MM.1S (cell line): Measurements from ENCODE around the gene R3HDM2.

ENCODE experiments used
- DNase-seq: peaks from one replicate; pipeline ENCODE4 v3.0.0-alpha.2; 2015
- H2AFZ ChIP-seq: fragments of 300-600 bp; sonication (generic); 2 replicates; pipeline ENCODE4 v1.6.0; 2016; ENCODE audit warnings: antibody characterized with exemption, low read length
- H3F3A ChIP-seq: fragments of 300-600 bp; sonication (generic); 2 replicates; pipeline ENCODE4 v1.6.1; 2016; ENCODE audit warnings: mild to moderate bottlenecking, antibody characterized with exemption, low read length, moderate library complexity, mixed read lengths; ENCODE audit not compliant: insufficient read depth
- H3K27ac ChIP-seq: fragments of 300-600 bp; sonication (generic); 2 replicates; pipeline ENCODE4 v1.5.1; 2016; ENCODE audit warnings: mild to moderate bottlenecking, low read length
- H3K27me3 ChIP-seq: fragments of 300-600 bp; sonication (generic); replicated peaks from 2 replicates; pipeline ENCODE4 v1.6.0; 2016; ENCODE audit warnings: low read length; ENCODE audit not compliant: insufficient read depth
- H3K36me3 ChIP-seq: fragments of 300-600 bp; sonication (generic); replicated peaks from 2 replicates; pipeline ENCODE4 v1.6.1; 2016; ENCODE audit warnings: mild to moderate bottlenecking, low read length, mixed read lengths; ENCODE audit not compliant: insufficient read depth
- H3K4me1 ChIP-seq: fragments of 300-600 bp; sonication (generic); 2 replicates; pipeline ENCODE4 v1.6.1; 2016; ENCODE audit warnings: low read length, mixed read lengths
- H3K4me2 ChIP-seq: fragments of 300-600 bp; sonication (generic); 2 replicates; pipeline ENCODE4 v1.6.0; 2016; ENCODE audit warnings: low read depth, low read length
- H3K4me3 ChIP-seq: fragments of 300-600 bp; sonication (generic); 2 replicates; pipeline ENCODE4 v1.5.1; 2016; ENCODE audit warnings: low read length, mixed read lengths
- H3K79me2 ChIP-seq: fragments of 300-600 bp; sonication (generic); 2 replicates; pipeline ENCODE4 v1.6.1; 2016; ENCODE audit warnings: mixed run types, low read length, mixed read lengths
- H3K9ac ChIP-seq: fragments of 300-600 bp; sonication (generic); 2 replicates; pipeline ENCODE4 v1.6.1; 2016; ENCODE audit warnings: low read length, mixed read lengths
- H3K9me2 ChIP-seq: fragments of 300-600 bp; sonication (generic); replicated peaks from 2 replicates; pipeline ENCODE4 v1.6.1; 2016; ENCODE audit warnings: mild to moderate bottlenecking, low read length, mixed read lengths; ENCODE audit not compliant: insufficient read depth
- H3K9me3 ChIP-seq: fragments of 300-600 bp; sonication (generic); replicated peaks from 2 replicates; pipeline ENCODE4 v1.6.1; 2016; ENCODE audit warnings: mild to moderate bottlenecking, low read length, mixed read lengths; ENCODE audit not compliant: insufficient read depth
- H4K20me1 ChIP-seq: fragments of 300-600 bp; sonication (generic); 2 replicates; pipeline ENCODE4 v1.6.1; 2016; ENCODE audit warnings: mild to moderate bottlenecking, low read length, moderate library complexity, mixed read lengths; ENCODE audit not compliant: insufficient read depth
- CTCF ChIP-seq: fragments of 300-600 bp; sonication (generic); IDR thresholded peaks from 2 replicates; pipeline ENCODE4 v1.5.1; 2016; ENCODE audit warnings: antibody characterized with exemption, low read length, mixed read lengths
- EZH2 ChIP-seq: fragments of 300-600 bp; sonication (generic); optimal IDR thresholded peaks from 2 replicates; pipeline ENCODE3; 2017; ENCODE audit warnings: low read depth, mild to moderate bottlenecking, antibody characterized with exemption, low read length, mixed read lengths
- EZH2phosphoT487 ChIP-seq: fragments of 300-600 bp; sonication (generic); IDR thresholded peaks from 2 replicates; pipeline ENCODE4 v1.6.1; 2018; ENCODE audit warnings: antibody characterized with exemption, low read length

R3HDM2 gene

GRCh38 chr12:57477710-57478681 is 47.2 kb upstream of the R3HDM2 start:
- 0 out of 2 replicates have a peak overlapping the region, but pooled peaks have one; percentile 19 for H2AFZ ChIP-seq
- no peaks in the 10 kb centered on the region for H3K9me2 ChIP-seq
- DNase-seq = no peak
- no peaks in the 10 kb centered on the region for H3K79me2 ChIP-seq
- H3K4me2 ChIP-seq = no peak overlapping the region
- no peaks in the 10 kb centered on the region for H3K36me3 ChIP-seq
- H3K4me1 ChIP-seq = peaks cover 8% of the 10 kb centered on the region; the same call in 1 of the 2 replicates
- H3K9me3 ChIP-seq = no peaks in the 10 kb centered on the region
- H3F3A ChIP-seq = no peaks in the 10 kb centered on the region
- no peak overlapping the region for H3K4me3 ChIP-seq
- H3K27ac ChIP-seq = no peak overlapping the region
- no peaks in the 10 kb centered on the region for H4K20me1 ChIP-seq
- TF ChIP-seq EZH2 (no peak), CTCF (no peak), EZH2phosphoT487 (no peak)
- no peak overlapping the region for H3K9ac ChIP-seq
- H3K27me3 ChIP-seq = no peaks in the 10 kb centered on the region

- no peaks in the 10 kb centered on the region for H3K36me3 ChIP-seq
- H3K27me3 ChIP-seq = no peaks in the 10 kb centered on the region
Measured at GRCh38 chr12:57476993-57477709, 46.3 kb upstream of the R3HDM2 start.

More at GRCh38 chr12:57476993-57477709, 46.3 kb upstream of the R3HDM2 start:
- H3K27ac ChIP-seq = no peak overlapping the region
- no peak for DNase-seq
- H3K9ac ChIP-seq = no peak overlapping the region
- TF ChIP-seq EZH2phosphoT487 (no peak), CTCF (no peak), EZH2 (no peak)
- no peaks in the 10 kb centered on the region for H3K9me2 ChIP-seq
- no peaks in the 10 kb centered on the region for H3K79me2 ChIP-seq
- H2AFZ ChIP-seq = no peak overlapping the region
- H3K9me3 ChIP-seq = no peaks in the 10 kb centered on the region
- H3F3A ChIP-seq = no peaks in the 10 kb centered on the region
- H3K4me2 ChIP-seq = no peak overlapping the region
- H3K4me1 ChIP-seq = peaks cover 8% of the 10 kb centered on the region; the same call in 1 of the 2 replicates
- no peak overlapping the region for H3K4me3 ChIP-seq
- H4K20me1 ChIP-seq = no peaks in the 10 kb centered on the region
